Activated CD8-positive, alpha-beta memory T cell treated with anti-CD3 and anti-CD28 coated beads, Interleukin-2, amount 10 ng/mL, durations not matched to agents 7 days and 5 days (primary cell): ENCODE data around the gene TSEN2. TPM values are rescaled to one million over a fixed set of nuclear protein-coding genes. Genes with fewer than 3 reads are reported as not detected.

ENCODE experiments used
- ATAC-seq: fragments of 150-1000 bp; cut with Tn5 transposase; one replicate; pipeline ENCODE4 v1.10.0; 2021; ENCODE audit warnings: moderate library complexity
- CTCF ChIA-PET: fragments of 350-600 bp; sonication (Branson Sonifier 250); formaldehyde crosslinking; loops from one replicate; lab custom pipeline; 2021; ENCODE audit warnings: antibody characterized with exemption; lab: Charles Lee
- DNase-seq: peaks from one replicate; pipeline ENCODE4 v3.0.0-alpha.2; 2020
- H3K27ac Mint-ChIP-seq: one replicate; pipeline ENCODE4 v1.8.0; 2021; ENCODE audit warnings: mild to moderate bottlenecking, mixed read lengths
- H3K27me3 Mint-ChIP-seq: one replicate; pipeline ENCODE4 v1.8.0; 2021; ENCODE audit warnings: mixed read lengths
- H3K36me3 Mint-ChIP-seq: one replicate; pipeline ENCODE4 v1.8.0; 2021; ENCODE audit warnings: mild to moderate bottlenecking, mixed read lengths
- H3K4me1 Mint-ChIP-seq: one replicate; pipeline ENCODE4 v1.8.0; 2021; ENCODE audit warnings: mixed read lengths
- H3K4me3 Mint-ChIP-seq: one replicate; pipeline ENCODE4 v1.8.0; 2021; ENCODE audit warnings: mild to moderate bottlenecking, moderate library complexity, mixed read lengths
- H3K9me3 Mint-ChIP-seq: one replicate; pipeline ENCODE4 v1.8.0; 2022; ENCODE audit warnings: low read depth, mixed read lengths
- total RNA-seq, 2 experiments: library from RNA; stranded (reverse); gene quantifications; one replicate each; pipeline ENCODE4 v1.2.3, GENCODE V29; 2021

TSEN2 gene
- total RNA-seq, 2 experiments from 2014 or later: 12.6 to 13.0 TPM

DNA sequence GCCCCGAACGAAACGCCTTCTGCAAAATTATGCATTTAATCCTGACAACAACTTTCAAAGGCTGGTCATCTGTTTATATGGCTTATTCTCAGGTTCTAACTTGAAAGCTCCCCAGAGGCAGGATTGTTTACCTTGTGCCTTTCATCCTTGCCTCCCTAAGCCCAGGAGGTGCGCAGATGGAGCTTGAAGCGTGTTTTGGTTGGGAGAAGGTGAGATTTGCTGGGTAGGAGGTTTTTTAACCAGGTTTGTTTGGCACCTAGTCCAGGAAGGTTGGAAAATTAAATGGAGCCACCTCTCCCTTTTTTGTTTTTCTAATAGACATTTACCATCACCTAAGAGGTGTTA lies 675 bp downstream of the TSEN2 start:
- peaks cover 31% of the 10 kb centered on the region for H3K4me1 Mint-ChIP-seq
- CTCF ChIA-PET: interaction anchor here (1.3 to 9.1 kb wide), 6 partner anchors 71 to 349 kb away, joined by 3 to 194 read pairs (median 4); partner anchors contain the start of gene MKRN2
- H3K27me3 Mint-ChIP-seq: no peaks in the 10 kb centered on the region
- no peak for DNase-seq
- peak overlapping the region; percentile 92 for H3K27ac Mint-ChIP-seq
- peak overlapping the region; percentile 95 for H3K4me3 Mint-ChIP-seq
- ATAC-seq: no peak
- no peaks in the 10 kb centered on the region for H3K9me3 Mint-ChIP-seq
- H3K36me3 Mint-ChIP-seq: no peaks in the 10 kb centered on the region

DNA sequence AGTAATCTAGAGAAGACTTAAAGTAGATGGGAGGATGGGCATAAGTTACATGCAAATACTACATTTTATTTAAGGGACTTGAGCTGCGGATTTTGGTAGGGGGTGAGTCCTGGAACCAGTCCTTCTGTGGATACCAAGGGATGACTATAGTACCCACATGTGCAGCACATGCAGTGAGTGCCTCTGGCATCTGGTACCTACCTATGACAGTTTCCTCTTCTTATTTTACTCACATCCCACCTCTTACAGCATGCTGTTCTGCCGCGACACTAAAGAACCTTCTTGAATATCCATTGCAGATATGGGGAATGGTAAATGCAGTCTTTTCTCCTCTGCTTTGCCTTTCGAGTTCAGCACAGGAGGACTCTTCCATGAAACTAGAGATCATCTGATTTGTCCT lies 1.7 kb downstream of the TSEN2 start:
- no peaks in the 10 kb centered on the region for H3K9me3 Mint-ChIP-seq
- no peak overlapping the region for H3K27ac Mint-ChIP-seq
- ATAC-seq: no peak
- no peak for DNase-seq
- peaks cover 31% of the 10 kb centered on the region for H3K4me1 Mint-ChIP-seq
- no peaks in the 10 kb centered on the region for H3K27me3 Mint-ChIP-seq
- H3K4me3 Mint-ChIP-seq: no peak overlapping the region
- peaks cover 3% of the 10 kb centered on the region for H3K36me3 Mint-ChIP-seq
- CTCF ChIA-PET: interaction anchor here (9.1 kb wide), 1 partner anchor 350 kb away, joined by 194 read pairs; no protein-coding TSS in a partner anchor

DNA sequence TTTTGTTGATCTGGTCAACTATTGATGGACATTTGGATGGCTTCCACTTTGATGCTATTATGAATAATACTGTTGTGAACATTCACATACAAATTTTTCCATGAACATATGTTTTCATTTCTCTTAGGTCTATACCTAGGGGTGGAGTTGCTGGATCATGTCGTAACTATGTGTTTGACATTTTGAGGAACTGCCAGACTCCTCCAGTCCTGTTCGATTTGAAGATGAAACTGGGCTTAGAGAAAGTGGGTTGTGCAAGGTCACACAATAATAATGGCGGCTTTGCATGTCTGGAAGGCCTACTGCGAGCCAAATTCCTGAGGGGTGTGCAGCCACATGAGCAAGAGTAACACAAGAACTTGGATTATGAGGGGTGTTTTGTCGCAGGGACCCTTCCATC lies 2.6 kb downstream of the TSEN2 start:
- no peaks in the 10 kb centered on the region for H3K27me3 Mint-ChIP-seq
- peaks cover 4% of the 10 kb centered on the region for H3K36me3 Mint-ChIP-seq
- no peak overlapping the region for H3K4me3 Mint-ChIP-seq
- H3K9me3 Mint-ChIP-seq: no peaks in the 10 kb centered on the region
- ATAC-seq (no peak), DNase-seq (no peak)
- H3K4me1 Mint-ChIP-seq: peaks cover 31% of the 10 kb centered on the region
- CTCF ChIA-PET: no interaction called here
- no peak overlapping the region for H3K27ac Mint-ChIP-seq

DNA sequence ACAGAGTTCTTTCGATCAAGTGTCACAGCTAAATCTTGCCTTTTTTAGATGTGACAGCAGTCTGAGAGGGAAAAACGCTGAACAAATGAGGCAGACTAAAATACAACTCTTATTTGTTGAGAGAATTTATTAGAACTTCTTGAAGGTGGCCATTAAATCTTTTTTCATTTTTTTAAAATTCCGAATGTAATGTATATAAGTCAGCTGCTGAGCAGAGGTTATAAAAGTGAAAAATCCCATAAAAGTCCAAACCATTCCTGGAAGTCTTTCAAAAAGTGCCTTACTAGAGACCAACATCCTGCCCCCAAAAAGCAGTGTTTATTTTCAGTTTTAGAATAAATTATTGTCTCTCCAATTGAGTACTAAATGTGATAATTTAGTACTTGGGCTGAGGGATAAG lies 3.1 kb downstream of the TSEN2 start:
- Mint-ChIP-seq H3K27me3 (no peaks in the 10 kb centered on the region), H3K27ac (no peak overlapping the region), H3K36me3 (peaks cover 5% of the 10 kb centered on the region), H3K9me3 (no peaks in the 10 kb centered on the region), H3K4me3 (no peak overlapping the region), H3K4me1 (peaks cover 31% of the 10 kb centered on the region)
- DNase-seq (no peak), ATAC-seq (no peak)
- CTCF ChIA-PET: interaction anchor here (1.7 kb wide), 1 partner anchor 352 kb away, joined by 4 read pairs; no protein-coding TSS in a partner anchor

- no peak for ATAC-seq
- H3K9me3 Mint-ChIP-seq: no peaks in the 10 kb centered on the region
Measured at GRCh38 chr3:12487786-12488185, 3.5 kb downstream of the TSEN2 start.

GRCh38 chr3:12489368-12489767 lies 5.1 kb downstream of the TSEN2 start:
- H3K9me3 Mint-ChIP-seq: no peaks in the 10 kb centered on the region
- CTCF ChIA-PET: interaction anchor here (0.6 kb wide), 1 partner anchor 93 kb away, joined by 3 read pairs; no protein-coding TSS in a partner anchor
- H3K27me3 Mint-ChIP-seq: no peaks in the 10 kb centered on the region
- DNase-seq: no peak
- ATAC-seq: no peak
- peaks cover 21% of the 10 kb centered on the region for H3K4me1 Mint-ChIP-seq
- no peak overlapping the region for H3K4me3 Mint-ChIP-seq
- H3K27ac Mint-ChIP-seq: no peak overlapping the region
- peaks cover 13% of the 10 kb centered on the region for H3K36me3 Mint-ChIP-seq

More at GRCh38 chr3:12487786-12488185, 3.5 kb downstream of the TSEN2 start:
- H3K4me3 Mint-ChIP-seq: no peak overlapping the region
- H3K27me3 Mint-ChIP-seq: no peaks in the 10 kb centered on the region
- no peak overlapping the region for H3K27ac Mint-ChIP-seq
- CTCF ChIA-PET: interaction anchor here (1.7 kb wide), 1 partner anchor 353 kb away, joined by 4 read pairs; no protein-coding TSS in a partner anchor
- peaks cover 31% of the 10 kb centered on the region for H3K4me1 Mint-ChIP-seq
- peaks cover 5% of the 10 kb centered on the region for H3K36me3 Mint-ChIP-seq
- no peak for DNase-seq

DNA sequence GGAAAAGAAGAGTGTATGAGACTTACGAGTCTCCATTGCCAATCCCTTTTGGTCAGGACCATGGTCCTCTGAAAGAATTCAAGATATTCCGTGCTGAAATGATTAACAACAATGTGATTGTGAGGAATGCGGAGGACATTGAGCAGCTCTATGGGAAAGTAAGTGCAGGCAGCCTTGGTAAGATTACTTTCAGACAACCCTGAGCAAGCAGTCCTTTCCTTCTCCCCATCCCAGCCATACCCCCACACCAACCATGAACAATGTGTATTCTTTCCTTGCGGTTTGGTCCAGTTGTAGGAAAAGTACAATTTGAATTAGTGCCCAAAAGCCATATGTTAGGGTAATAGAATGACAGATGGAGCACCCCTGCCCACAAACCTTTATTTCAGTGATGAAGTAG lies 5.6 kb downstream of the TSEN2 start:
- no peak for ATAC-seq
- H3K27me3 Mint-ChIP-seq: no peaks in the 10 kb centered on the region
- H3K9me3 Mint-ChIP-seq: no peaks in the 10 kb centered on the region
- DNase-seq: no peak
- H3K36me3 Mint-ChIP-seq: peaks cover 14% of the 10 kb centered on the region
- CTCF ChIA-PET: no interaction called here
- no peak overlapping the region for H3K4me3 Mint-ChIP-seq
- H3K4me1 Mint-ChIP-seq: peaks cover 19% of the 10 kb centered on the region
- H3K27ac Mint-ChIP-seq: no peak overlapping the region

- DNase-seq: no peak
- H3K4me1 Mint-ChIP-seq: peaks cover 12% of the 10 kb centered on the region
- CTCF ChIA-PET: no interaction called here
- no peak overlapping the region for H3K4me3 Mint-ChIP-seq
- no peaks in the 10 kb centered on the region for H3K27me3 Mint-ChIP-seq
- peaks cover 14% of the 10 kb centered on the region for H3K36me3 Mint-ChIP-seq
- no peaks in the 10 kb centered on the region for H3K9me3 Mint-ChIP-seq
- no peak for ATAC-seq
- no peak overlapping the region for H3K27ac Mint-ChIP-seq
Measured at GRCh38 chr3:12490547-12490946, 6.3 kb downstream of the TSEN2 start.

DNA sequence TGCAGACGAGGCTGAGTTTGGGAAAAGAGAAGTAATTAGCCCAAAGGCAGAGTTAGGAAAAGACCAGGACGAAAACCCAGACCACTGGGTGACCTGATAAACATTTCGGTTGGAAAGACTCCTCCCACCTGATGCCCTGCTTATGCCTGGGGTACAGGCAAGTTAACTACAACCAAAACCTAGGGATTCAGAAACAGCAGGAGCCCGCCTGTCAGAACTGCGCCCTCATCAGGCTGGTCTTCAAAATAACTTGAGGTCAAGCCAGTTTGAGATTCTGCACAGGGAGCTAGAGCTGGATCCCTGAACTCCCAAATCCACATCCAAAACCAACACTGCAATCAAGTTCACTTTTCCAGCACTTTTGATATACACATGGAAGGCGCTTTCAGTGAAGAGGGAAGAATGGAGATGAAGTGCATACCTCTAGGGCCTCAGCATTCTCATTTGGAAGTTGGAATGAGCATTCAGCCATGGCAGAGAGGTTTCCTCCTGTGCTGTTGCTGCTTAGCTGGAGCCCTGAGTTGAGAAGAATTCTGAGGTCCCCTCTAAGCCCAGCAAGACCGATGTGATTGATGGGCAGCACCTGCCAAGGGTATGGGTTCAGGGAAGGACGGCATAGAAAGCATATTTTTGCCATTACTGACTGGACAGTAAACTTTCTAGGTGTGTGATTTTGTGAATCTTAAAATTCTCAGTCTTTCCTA lies 11.6 kb downstream of the TSEN2 start:
- no peaks in the 10 kb centered on the region for H3K27me3 Mint-ChIP-seq
- CTCF ChIA-PET: no interaction called here
- no peak for DNase-seq
- no peaks in the 10 kb centered on the region for H3K4me1 Mint-ChIP-seq
- H3K36me3 Mint-ChIP-seq: peaks cover 16% of the 10 kb centered on the region
- no peak for ATAC-seq
- H3K27ac Mint-ChIP-seq: no peak overlapping the region
- H3K4me3 Mint-ChIP-seq: no peak overlapping the region
- H3K9me3 Mint-ChIP-seq: no peaks in the 10 kb centered on the region

GRCh38 chr3:12496453-12496761 lies 12.1 kb downstream of the TSEN2 start:
- DNase-seq (no peak), ATAC-seq (no peak)
- H3K4me1 Mint-ChIP-seq: no peaks in the 10 kb centered on the region
- H3K4me3 Mint-ChIP-seq: no peak overlapping the region
- CTCF ChIA-PET: no interaction called here
- no peaks in the 10 kb centered on the region for H3K9me3 Mint-ChIP-seq
- H3K36me3 Mint-ChIP-seq: peaks cover 16% of the 10 kb centered on the region
- H3K27ac Mint-ChIP-seq: no peak overlapping the region
- no peaks in the 10 kb centered on the region for H3K27me3 Mint-ChIP-seq

- Mint-ChIP-seq H3K4me1 (no peaks in the 10 kb centered on the region), H3K36me3 (peaks cover 19% of the 10 kb centered on the region), H3K27ac (no peak overlapping the region), H3K9me3 (no peaks in the 10 kb centered on the region), H3K27me3 (no peaks in the 10 kb centered on the region), H3K4me3 (no peak overlapping the region)
- ATAC-seq: no peak
- CTCF ChIA-PET: interaction anchor here (0.7 kb wide), 1 partner anchor 8 kb away, joined by 3 read pairs; no protein-coding TSS in a partner anchor
- no peak for DNase-seq
Measured at GRCh38 chr3:12499474-12499873, 15.2 kb downstream of the TSEN2 start.

DNA sequence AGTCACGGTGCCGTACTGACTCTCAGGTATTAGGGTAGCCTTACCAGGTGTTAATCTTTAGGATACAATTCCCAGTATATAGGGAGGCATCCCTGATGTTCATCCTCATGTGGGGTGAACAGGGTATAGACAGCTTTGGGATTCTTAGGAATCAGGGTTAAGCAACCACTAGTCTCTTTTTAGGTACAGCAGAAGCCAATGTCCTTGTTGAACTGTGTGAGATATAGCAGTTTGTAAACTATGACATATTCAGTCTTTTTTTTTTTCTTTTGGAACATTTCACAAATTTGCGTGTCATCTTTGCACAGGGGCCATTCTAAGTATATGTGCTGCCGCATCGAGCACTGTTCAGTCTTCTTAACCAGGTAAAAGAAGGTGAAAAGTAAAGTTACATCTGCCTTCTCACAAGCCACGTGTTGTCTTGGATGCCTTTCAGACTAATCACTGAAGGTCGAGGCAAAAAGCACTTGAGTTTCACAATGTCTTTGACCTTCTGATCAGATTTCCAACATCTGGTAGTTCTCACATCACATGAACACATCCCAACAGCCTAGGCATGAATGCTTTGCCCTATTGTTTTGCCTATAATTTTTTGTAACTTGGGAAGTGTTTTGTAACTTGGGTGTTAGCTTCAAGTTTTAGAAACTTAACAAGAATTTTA lies 17.2 kb downstream of the TSEN2 start:
- CTCF ChIA-PET: no interaction called here
- peaks cover 19% of the 10 kb centered on the region for H3K36me3 Mint-ChIP-seq
- H3K4me3 Mint-ChIP-seq: no peak overlapping the region
- no peaks in the 10 kb centered on the region for H3K27me3 Mint-ChIP-seq
- H3K4me1 Mint-ChIP-seq: no peaks in the 10 kb centered on the region
- ATAC-seq: no peak
- DNase-seq: no peak
- no peaks in the 10 kb centered on the region for H3K9me3 Mint-ChIP-seq
- no peak overlapping the region for H3K27ac Mint-ChIP-seq

GRCh38 chr3:12503126-12503957 lies 19.1 kb downstream of the TSEN2 start:
- H3K27me3 Mint-ChIP-seq: no peaks in the 10 kb centered on the region
- H3K4me1 Mint-ChIP-seq: no peaks in the 10 kb centered on the region
- CTCF ChIA-PET: no interaction called here
- ATAC-seq (no peak), DNase-seq (no peak)
- H3K36me3 Mint-ChIP-seq: peaks cover 17% of the 10 kb centered on the region
- no peak overlapping the region for H3K4me3 Mint-ChIP-seq
- no peak overlapping the region for H3K27ac Mint-ChIP-seq
- no peaks in the 10 kb centered on the region for H3K9me3 Mint-ChIP-seq
